PFSK-1 (cell line): Measurements from ENCODE around the gene IFT122.

ENCODE experiments used
- FOXP2 ChIP-seq: optimal IDR thresholded peaks from 2 replicates; pipeline ENCODE3; 2011; ENCODE audit warnings: borderline replicate concordance, control low read depth, inconsistent platforms; ENCODE audit not compliant: insufficient read depth; ENCODE audit errors: extremely low read length, extremely low read depth
- POLR2AphosphoS5 ChIP-seq: IDR thresholded peaks from 2 replicates; pipeline ENCODE4 v1.6.1; 2012; ENCODE audit warnings: low read depth, mild to moderate bottlenecking, control low read depth, low read length, moderate library complexity
- REST ChIP-seq, 2 experiments: IDR thresholded peaks; 2 replicates each; pipeline versions ENCODE4 v1.6.1 to v1.8.0; 2011 to 2012; ENCODE audit warnings: low read depth in 2 of 2, low read length in 2 of 2, control low read depth in 1 of 2, inconsistent platforms in 1 of 2, mild to moderate bottlenecking in 1 of 2, moderate library complexity in 1 of 2; ENCODE audit not compliant: insufficient read depth in 1 of 2
- SIN3A ChIP-seq: IDR thresholded peaks from 2 replicates; pipeline ENCODE4 v1.6.1; 2012; ENCODE audit warnings: mild to moderate bottlenecking, low read length, moderate library complexity, borderline replicate concordance; ENCODE audit not compliant: insufficient read depth
- TAF1 ChIP-seq: IDR thresholded peaks from 2 replicates; pipeline ENCODE4 v1.6.1; 2012; ENCODE audit warnings: low read length, control low read depth, borderline replicate concordance; ENCODE audit not compliant: insufficient read depth

IFT122 gene

GRCh38 chr3:129399895-129400357 lies 40.1 kb upstream of the IFT122 start:
- TF ChIP-seq REST (IDR thresholded peaks at IDR 0.05; ENCODE audit: insufficient read depth in 1 of 2, low read depth in 2 of 2, low read length in 2 of 2) (no peak), FOXP2 (no peak), TAF1 (no peak), SIN3A (no peak), POLR2AphosphoS5 (no peak; the same call in 1 of the 2 replicates)

DNA sequence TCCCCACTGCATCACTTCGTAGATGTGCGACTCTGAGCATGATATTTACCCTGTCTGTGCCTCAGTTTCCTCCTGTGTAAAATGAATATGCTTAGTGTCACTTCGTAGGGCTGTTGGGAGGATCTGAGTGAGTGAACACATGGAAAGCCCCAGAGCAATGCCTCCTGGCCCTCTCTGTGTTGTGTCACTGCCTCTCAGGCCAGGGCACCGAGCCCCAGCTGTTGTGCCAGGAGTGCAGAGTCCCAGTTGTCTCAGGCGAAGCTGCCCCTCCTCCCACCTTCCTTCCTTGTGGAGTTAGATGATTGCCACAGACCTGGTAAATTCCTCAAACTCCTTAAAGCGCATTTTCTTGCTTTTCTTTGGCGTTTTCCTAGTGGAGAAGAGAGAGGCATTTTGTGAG lies 37.8 kb upstream of the IFT122 start:
- TF ChIP-seq FOXP2 = no peak
- no peak for TF ChIP-seq TAF1
- no peak for TF ChIP-seq SIN3A
- TF ChIP-seq REST (IDR thresholded peaks at IDR 0.05; ENCODE audit: insufficient read depth in 1 of 2, low read depth in 2 of 2, low read length in 2 of 2) = no peak
- no peak for TF ChIP-seq POLR2AphosphoS5

DNA sequence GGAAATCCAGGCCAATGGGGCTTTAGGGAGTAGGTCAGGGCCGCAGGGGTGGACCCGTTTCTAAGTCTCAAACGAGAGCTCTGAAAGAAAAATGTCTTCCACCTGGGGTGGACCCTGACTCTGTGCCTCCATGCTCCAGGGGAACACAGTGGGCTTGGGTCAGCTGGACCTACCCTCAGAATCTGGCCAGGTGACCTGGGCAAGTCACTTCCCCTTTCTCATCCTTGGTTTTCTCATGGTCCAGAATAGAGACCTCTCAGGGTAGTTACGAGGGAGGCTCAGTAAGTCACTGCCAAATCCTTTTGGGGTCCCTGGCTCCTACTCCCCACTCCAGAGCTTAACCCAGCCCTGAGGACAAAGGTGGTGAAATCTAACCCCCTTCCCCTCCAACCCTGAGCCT lies 37.4 kb upstream of the IFT122 start:
- TF ChIP-seq REST (IDR thresholded peaks at IDR 0.05; ENCODE audit: insufficient read depth in 1 of 2, low read depth in 2 of 2, low read length in 2 of 2) (no peak), SIN3A (no peak), POLR2AphosphoS5 (no peak), TAF1 (no peak), FOXP2 (no peak)

GRCh38 chr3:129403450-129403849 lies 36.6 kb upstream of the IFT122 start:
- TF ChIP-seq FOXP2 = no peak
- TF ChIP-seq TAF1 = no peak
- TF ChIP-seq SIN3A = no peak
- TF ChIP-seq POLR2AphosphoS5 = no peak
- no peak for TF ChIP-seq REST (IDR thresholded peaks at IDR 0.05; ENCODE audit: insufficient read depth in 1 of 2, low read depth in 2 of 2, low read length in 2 of 2)

DNA sequence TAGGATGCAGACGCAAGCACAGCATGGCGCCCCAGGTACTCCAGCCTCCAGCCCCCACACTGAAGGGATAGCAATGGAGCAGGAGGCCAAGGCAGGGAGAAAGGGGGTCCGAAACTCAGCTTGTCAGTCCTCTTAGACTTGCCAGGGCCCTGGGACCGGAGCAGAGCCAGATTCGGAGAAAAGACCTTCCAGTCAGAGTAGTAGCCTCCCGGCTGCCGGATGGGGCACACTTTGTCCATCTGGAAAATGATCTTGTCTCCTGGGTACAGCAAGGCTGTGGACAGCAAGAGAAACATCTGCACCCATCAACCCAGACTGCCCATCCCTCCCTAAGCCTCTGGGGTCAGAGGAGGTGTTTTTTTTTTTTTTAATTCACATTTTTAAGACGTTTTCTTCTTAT lies 35.9 kb upstream of the IFT122 start:
- TF ChIP-seq TAF1 (no peak), POLR2AphosphoS5 (no peak), REST (IDR thresholded peaks at IDR 0.05; ENCODE audit: insufficient read depth in 1 of 2, low read depth in 2 of 2, low read length in 2 of 2) (no peak), FOXP2 (no peak), SIN3A (no peak)
